Adrenal gland (tissue), 5 donors: ENCODE results near the gene CTSZ.

Experiments
- POLR2A ChIP-seq, 2 donors: fragments of 450-650 bp; IDR thresholded peaks; one replicate each; pipeline ENCODE4 v1.6.1; 2017; ENCODE audit warnings: antibody characterized with exemption in 2 of 2, mild to moderate bottlenecking in 2 of 2, moderate library complexity in 1 of 2
- TF ChIP-seq, protein P1 (sequence below), 6 experiments: fragments of 450-650 bp in 4 of 6; fragments of 200-600 bp in 2 of 6; sonication (generic) in 1 of 6; IDR thresholded peaks; 1 replicate in 5 of 6; 2 replicates in 1 of 6; pipeline versions ENCODE4 v1.5.1 to v1.8.0; 2016 to 2021; ENCODE audit warnings: antibody characterized with exemption in 6 of 6, mild to moderate bottlenecking in 2 of 6, moderate library complexity in 1 of 6
- donor health status: DM: no; HTN: no; CAD: no.

GRCh38 chr20:59044295-59044694, 37.2 kb upstream of the CTSZ start:
- TF ChIP-seq, protein P1, sequence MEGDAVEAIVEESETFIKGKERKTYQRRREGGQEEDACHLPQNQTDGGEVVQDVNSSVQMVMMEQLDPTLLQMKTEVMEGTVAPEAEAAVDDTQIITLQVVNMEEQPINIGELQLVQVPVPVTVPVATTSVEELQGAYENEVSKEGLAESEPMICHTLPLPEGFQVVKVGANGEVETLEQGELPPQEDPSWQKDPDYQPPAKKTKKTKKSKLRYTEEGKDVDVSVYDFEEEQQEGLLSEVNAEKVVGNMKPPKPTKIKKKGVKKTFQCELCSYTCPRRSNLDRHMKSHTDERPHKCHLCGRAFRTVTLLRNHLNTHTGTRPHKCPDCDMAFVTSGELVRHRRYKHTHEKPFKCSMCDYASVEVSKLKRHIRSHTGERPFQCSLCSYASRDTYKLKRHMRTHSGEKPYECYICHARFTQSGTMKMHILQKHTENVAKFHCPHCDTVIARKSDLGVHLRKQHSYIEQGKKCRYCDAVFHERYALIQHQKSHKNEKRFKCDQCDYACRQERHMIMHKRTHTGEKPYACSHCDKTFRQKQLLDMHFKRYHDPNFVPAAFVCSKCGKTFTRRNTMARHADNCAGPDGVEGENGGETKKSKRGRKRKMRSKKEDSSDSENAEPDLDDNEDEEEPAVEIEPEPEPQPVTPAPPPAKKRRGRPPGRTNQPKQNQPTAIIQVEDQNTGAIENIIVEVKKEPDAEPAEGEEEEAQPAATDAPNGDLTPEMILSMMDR (IDR thresholded peaks at IDR 0.05): no peak
- no peak for TF ChIP-seq POLR2A (IDR thresholded peaks at IDR 0.05)
